Spleen (tissue), 11 donors: ENCODE measurements around the gene ANKEF1. TPM values are rescaled to one million over a fixed set of nuclear protein-coding genes. Genes with fewer than 3 reads are reported as not detected.

Experiments
- DNase-seq: peaks from one replicate; pipeline ENCODE4 v3.0.0-alpha.2; 2020
- H3K27ac ChIP-seq, 8 donors: fragments of 200-600 bp; sonication (generic) in 7 of 8; 1 replicate in 4 of 8; 2 replicates in 4 of 8; pipeline versions ENCODE4 v1.5.0 to v1.8.0; 2016 to 2021; ENCODE audit warnings: inconsistent platforms in 4 of 8, mild to moderate bottlenecking in 4 of 8, moderate library complexity in 1 of 8
- H3K27me3 ChIP-seq, 7 donors: fragments of 200-600 bp; sonication (generic) in 6 of 7; replicated peaks in 1 of 7; 1 replicate in 4 of 7; 2 replicates in 3 of 7; pipeline versions ENCODE4 v1.5.0 to v1.8.0; 2016 to 2021; ENCODE audit warnings: inconsistent platforms in 3 of 7, mild to moderate bottlenecking in 1 of 7
- H3K36me3 ChIP-seq, 6 donors: fragments of 200-600 bp; sonication (generic) in 5 of 6; 1 replicate in 4 of 6; 2 replicates in 2 of 6; pipeline versions ENCODE4 v1.5.0 to v1.8.0; 2016 to 2021; ENCODE audit warnings: inconsistent platforms in 2 of 6
- H3K4me1 ChIP-seq, 6 donors: fragments of 200-600 bp; sonication (generic) in 5 of 6; 1 replicate in 3 of 6; 2 replicates in 3 of 6; pipeline versions ENCODE4 v1.5.0 to v1.8.0; 2016 to 2021; ENCODE audit warnings: inconsistent platforms in 3 of 6
- H3K4me3 ChIP-seq, 8 donors: fragments of 200-600 bp; sonication (generic) in 7 of 8; 1 replicate in 4 of 8; 2 replicates in 4 of 8; pipeline versions ENCODE4 v1.5.0 to v1.8.0; 2016 to 2021; ENCODE audit warnings: inconsistent platforms in 4 of 8, mild to moderate bottlenecking in 4 of 8, moderate library complexity in 2 of 8
- H3K9me3 ChIP-seq, 8 donors: fragments of 200-600 bp; sonication (generic) in 7 of 8; 1 replicate in 4 of 8; 2 replicates in 4 of 8; pipeline versions ENCODE4 v1.5.0 to v1.8.0; 2016 to 2021; ENCODE audit warnings: inconsistent platforms in 4 of 8
- CTCF ChIP-seq, 11 experiments: fragments of 200-600 bp in 7 of 11; fragments of 450-650 bp in 4 of 11; sonication (generic) in 4 of 11; IDR thresholded peaks in 8 of 11; conservative IDR thresholded peaks in 3 of 11; 1 replicate in 7 of 11; 2 replicates in 4 of 11; pipeline versions ENCODE4 v1.4.0 to v1.8.0; 2016 to 2021; ENCODE audit warnings: antibody characterized with exemption in 11 of 11, inconsistent platforms in 4 of 11, mild to moderate bottlenecking in 1 of 11
- POLR2A ChIP-seq, 3 donors: fragments of 450-650 bp; IDR thresholded peaks; one replicate each; pipeline ENCODE4 v1.5.1; 2017; ENCODE audit warnings: antibody characterized with exemption in 3 of 3, mild to moderate bottlenecking in 1 of 3
- POLR2AphosphoS5 ChIP-seq, 3 donors: sonication (generic); formaldehyde crosslinking; IDR thresholded peaks; one replicate each; pipeline ENCODE4 v1.5.1; 2017; ENCODE audit warnings: antibody characterized with exemption in 3 of 3
- WGBS, 5 donors: extraction: QIAGEN DNeasy Blood & Tissue Kit in 3 of 5; methylation state at CpG; one replicate each; pipeline versions ENCODE4 v1.1.5 to v1.1.7; 2013 to 2018; 5-methylcytosine and 5-hydroxymethylcytosine counted together
- intact Hi-C: fragments of 100-400 bp; cut with DNase I; formaldehyde crosslinking; loops from one replicate; pipeline ENCODE4 v1.15.0; 2023; ENCODE audit warnings: low total_unique reads
- polyA plus RNA-seq, 3 donors: library from polyadenylated mRNA; stranded (reverse); fragments of 200-250 nt; gene quantifications; one replicate each; pipeline ENCODE4 v1.2.1, GENCODE V29; 2013
- total RNA-seq, 7 donors: library from RNA; depleted of rRNA in 3 of 7; stranded (reverse); fragments of >200 nt in 3 of 7; fragmentation: NEBNext Ultra II Directional in 4 of 7; extraction: Animal tissue kit (Norgen Biotek cat#: 25700) in 4 of 7; gene quantifications; one replicate each; pipeline versions ENCODE4 v1.1.0 to v1.2.1, GENCODE V29; 2016 to 2021
- donor health status: healthy with polysubstance abuse.
- donor health status: DM: no; HTN: no; CAD: no; lungs with moderate emphysema.
- donor health status: DM: no; HTN: no; CAD: no.
- donor health status: Bipolar disorder and iron deficiency.
- donor health status: healthy.
- donor health status: DM: no; HTN: no; CAD: no.
- donor health status: DM: yes; HTN: yes; CAD: no.

The ANKEF1 gene
- total and polyA plus RNA-seq, 10 donors = 0.58 to 3.2 (median 2.1) TPM

DNA sequence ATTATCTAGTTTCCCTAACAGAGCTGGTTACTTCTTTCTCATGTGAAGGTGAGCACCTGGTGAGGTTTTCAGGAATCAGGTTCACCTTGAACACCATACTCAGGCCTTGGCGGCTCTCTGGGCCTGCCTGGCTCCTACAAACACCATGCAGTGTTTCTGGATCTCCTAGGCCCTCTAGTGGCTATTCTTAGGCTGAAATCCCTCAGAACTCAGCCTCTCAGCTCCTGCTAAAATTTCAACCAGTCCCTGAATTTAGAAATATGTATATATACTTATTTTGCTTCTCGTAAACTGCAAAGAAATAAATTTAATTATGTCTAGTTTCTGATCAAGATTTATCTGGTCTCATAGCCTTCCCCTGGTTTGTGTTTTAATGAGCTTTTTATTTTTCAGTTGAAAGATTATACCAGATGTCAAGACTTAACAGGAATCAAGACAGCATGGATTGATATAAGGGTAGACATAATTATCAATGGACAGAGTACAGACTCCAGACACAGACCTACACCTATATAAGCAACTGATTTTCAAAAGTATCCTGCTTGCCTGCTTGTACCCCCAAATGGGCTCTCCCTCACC is 55.9 kb downstream of the ANKEF1 start:
- Histone ChIP-seq H3K4me1 (no peaks in the 10 kb centered on the region), H3K4me3 (no peak overlapping the region), H3K27ac (no peak overlapping the region), H3K36me3 (no peaks in the 10 kb centered on the region), H3K9me3 (no peaks in the 10 kb centered on the region), H3K27me3 (no peaks in the 10 kb centered on the region)
- intact Hi-C loops = loop anchor here (5.0 kb wide), 1 partner anchor 113 kb away; no protein-coding TSS in a partner anchor
- 36 to 53% (median 50%) methylated on average over 2 of the region's 2 CpGs for WGBS, 5 donors
- DNase-seq = no peak
- TF ChIP-seq POLR2A (IDR thresholded peaks at IDR 0.05) = no peak
- peak; percentile 16 to 81 (median 53) for TF ChIP-seq CTCF (IDR thresholded peaks at IDR 0.05 in 8 of 11, conservative IDR thresholded peaks at IDR 0.05 in 3 of 11)

GRCh38 chr20:10093087-10093591 is 58.4 kb downstream of the ANKEF1 start:
- H3K27me3 ChIP-seq = no peaks in the 10 kb centered on the region
- 89 to 98% (median 91%) methylated on average over 2 of the region's 2 CpGs for WGBS, 5 donors
- intact Hi-C loops = loop anchor here (5.0 kb wide), 1 partner anchor 116 kb away; no protein-coding TSS in a partner anchor
- H3K27ac ChIP-seq = no peak overlapping the region
- H3K4me3 ChIP-seq = no peak overlapping the region
- H3K4me1 ChIP-seq = no peaks in the 10 kb centered on the region
- H3K36me3 ChIP-seq = no peaks in the 10 kb centered on the region
- no peaks in the 10 kb centered on the region for H3K9me3 ChIP-seq
- no peak for DNase-seq
- TF ChIP-seq POLR2AphosphoS5 (IDR thresholded peaks at IDR 0.05) (no peak), POLR2A (IDR thresholded peaks at IDR 0.05) (no peak), CTCF (IDR thresholded peaks at IDR 0.05 in 8 of 11, conservative IDR thresholded peaks at IDR 0.05 in 3 of 11) (no peak)

DNA sequence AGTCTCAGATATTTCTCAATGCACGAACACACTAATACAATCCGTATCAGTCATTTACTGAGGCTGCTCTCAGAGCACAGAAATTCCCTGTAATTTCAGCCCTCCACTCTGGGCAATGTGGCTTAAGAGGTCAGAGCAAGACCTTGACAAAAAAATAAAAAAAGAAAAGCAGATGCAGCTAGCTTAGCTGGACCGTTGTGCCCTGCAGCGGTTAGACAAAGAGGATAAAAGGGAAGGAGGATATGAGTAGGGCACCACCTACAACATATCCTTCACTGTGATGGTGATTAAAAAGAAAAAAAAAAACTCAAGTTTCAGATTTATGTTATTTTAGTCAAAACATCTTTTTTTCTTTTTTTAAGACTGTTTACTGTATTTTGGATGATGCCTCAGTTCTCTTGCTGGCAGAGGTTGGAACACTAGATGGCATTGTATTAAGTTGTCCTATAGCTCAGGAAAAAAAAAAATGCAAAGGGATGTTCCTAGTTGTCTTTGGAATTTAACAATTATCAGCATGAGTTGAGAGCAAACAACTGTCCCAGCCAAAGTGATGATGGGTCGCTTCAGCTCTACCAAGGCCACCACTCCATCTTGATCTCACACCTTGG is 59.9 kb downstream of the ANKEF1 start:
- TF ChIP-seq POLR2AphosphoS5 (IDR thresholded peaks at IDR 0.05) = no peak
- TF ChIP-seq POLR2A (IDR thresholded peaks at IDR 0.05) = no peak
- TF ChIP-seq CTCF (IDR thresholded peaks at IDR 0.05 in 8 of 11, conservative IDR thresholded peaks at IDR 0.05 in 3 of 11) = no peak
- Histone ChIP-seq H3K27ac (no peak overlapping the region), H3K27me3 (no peaks in the 10 kb centered on the region), H3K9me3 (no peaks in the 10 kb centered on the region), H3K36me3 (no peaks in the 10 kb centered on the region), H3K4me3 (no peak overlapping the region), H3K4me1 (no peaks in the 10 kb centered on the region)
- 75 to 89% (median 82%) methylated on average over 5 of the region's 5 CpGs for WGBS, 5 donors
- no peak for DNase-seq
- intact Hi-C loops = loop anchor here (5.0 kb wide), 1 partner anchor 117 kb away; no protein-coding TSS in a partner anchor

- no peaks in the 10 kb centered on the region for H3K27me3 ChIP-seq
- 90 to 97% (median 94%) methylated on average over 3 of the region's 3 CpGs for WGBS, 5 donors
- H3K4me1 ChIP-seq = no peaks in the 10 kb centered on the region
- DNase-seq = no peak
- no peaks in the 10 kb centered on the region for H3K9me3 ChIP-seq
- intact Hi-C loops = no loop called here
- no peak for TF ChIP-seq POLR2AphosphoS5 (IDR thresholded peaks at IDR 0.05)
- TF ChIP-seq POLR2A (IDR thresholded peaks at IDR 0.05) = no peak
- TF ChIP-seq CTCF (IDR thresholded peaks at IDR 0.05 in 8 of 11, conservative IDR thresholded peaks at IDR 0.05 in 3 of 11) = no peak
- H3K4me3 ChIP-seq = no peak overlapping the region
- no peaks in the 10 kb centered on the region for H3K36me3 ChIP-seq
- no peak overlapping the region for H3K27ac ChIP-seq
Measured at GRCh38 chr20:10096790-10097189, 62.0 kb downstream of the ANKEF1 start.
